ENCODE data around the gene NOX5.

NOX5 gene

GRCh38 chr15:69064649-69065048 lies 50.2 kb downstream of the NOX5 start:
- Histone ChIP-seq H2BK15ac (ENCODE audit: low read depth, poor library complexity, severe bottlenecking) (no peak overlapping the region), H2AFZ (ENCODE audit: low read depth, low read length) (no peak overlapping the region), H3K27me3 (ENCODE audit: control insufficient read depth in 1 of 2, insufficient read depth in 1 of 2, low read length in 2 of 2) (no peaks in the 10 kb centered on the region), H3K14ac (ENCODE audit: low read length in 2 of 2) (no peak overlapping the region), H3K79me1 (replicated peaks; ENCODE audit: low read length, poor library complexity, severe bottlenecking) (no peaks in the 10 kb centered on the region), H2BK5ac (ENCODE audit: low read depth, low read length, poor library complexity, severe bottlenecking) (no peak overlapping the region), H2BK120ac (ENCODE audit: low read depth, low read length) (no peak overlapping the region), H3K9me3 (ENCODE audit: control insufficient read depth, low read length) (peaks cover 4% of the 10 kb centered on the region), H2AK5ac (ENCODE audit: low read length, severe bottlenecking) (no peak overlapping the region), H3K4me3 (ENCODE audit: insufficient read depth in 1 of 2, low read depth in 1 of 2, low read length in 2 of 2) (no peak overlapping the region), H3K4me1 (ENCODE audit: control insufficient read depth, insufficient read depth, low read depth, low read length) (no peaks in the 10 kb centered on the region), H3K4me2 (ENCODE audit: low read length, poor library complexity, severe bottlenecking) (no peak overlapping the region), H4K8ac (ENCODE audit: low read length) (no peak overlapping the region), H3K36me3 (ENCODE audit: control insufficient read depth in 1 of 2, insufficient read depth in 2 of 2, low read depth in 1 of 2, low read length in 2 of 2) (no peaks in the 10 kb centered on the region), H3K23ac (ENCODE audit: low read length in 2 of 2) (no peak overlapping the region), H3K27ac (ENCODE audit: low read length, poor library complexity, severe bottlenecking) (no peak overlapping the region), H3K4ac (ENCODE audit: low read depth in 1 of 2, low read length in 2 of 2) (no peak overlapping the region), H2BK12ac (ENCODE audit: low read length in 2 of 2) (no peak overlapping the region), H4K91ac (ENCODE audit: low read length) (no peak overlapping the region), H3K18ac (ENCODE audit: low read depth in 1 of 2, low read length in 2 of 2) (no peak overlapping the region), H3K9ac (ENCODE audit: low read length) (no peak overlapping the region)
- WGBS, result 66% methylated on average over 3 of the region's 3 CpGs
- no peak for DNase-seq

- H3K4me3 ChIP-seq (ENCODE audit: insufficient read depth in 1 of 2, low read depth in 1 of 2, low read length in 2 of 2), result no peak overlapping the region
- H3K27me3 ChIP-seq (ENCODE audit: control insufficient read depth in 1 of 2, insufficient read depth in 1 of 2, low read length in 2 of 2), result peaks cover 3 to 5% of the 10 kb centered on the region in 2 experiments
- H3K4me1 ChIP-seq (ENCODE audit: control insufficient read depth, insufficient read depth, low read depth, low read length), result no peaks in the 10 kb centered on the region
- no peak overlapping the region for H3K27ac ChIP-seq (ENCODE audit: low read length, poor library complexity, severe bottlenecking)
- no peak overlapping the region for H2BK15ac ChIP-seq (ENCODE audit: low read depth, poor library complexity, severe bottlenecking)
- H2AK5ac ChIP-seq (ENCODE audit: low read length, severe bottlenecking), result no peak overlapping the region
- H3K9ac ChIP-seq (ENCODE audit: low read length), result no peak overlapping the region
- H3K14ac ChIP-seq (ENCODE audit: low read length in 2 of 2), result no peak overlapping the region
- no peak overlapping the region for H4K8ac ChIP-seq (ENCODE audit: low read length)
- DNase-seq, result no peak
- no peak overlapping the region for H3K4me2 ChIP-seq (ENCODE audit: low read length, poor library complexity, severe bottlenecking)
- no peaks in the 10 kb centered on the region for H3K36me3 ChIP-seq (ENCODE audit: control insufficient read depth in 1 of 2, insufficient read depth in 2 of 2, low read depth in 1 of 2, low read length in 2 of 2)
- no peak overlapping the region for H2BK5ac ChIP-seq (ENCODE audit: low read depth, low read length, poor library complexity, severe bottlenecking)
- no peak overlapping the region for H3K18ac ChIP-seq (ENCODE audit: low read depth in 1 of 2, low read length in 2 of 2)
- no peak overlapping the region for H2AFZ ChIP-seq (ENCODE audit: low read depth, low read length)
- WGBS, result 75% methylated on average over 8 of the region's 9 CpGs
- no peak overlapping the region for H3K4ac ChIP-seq (ENCODE audit: low read depth in 1 of 2, low read length in 2 of 2)
- no peaks in the 10 kb centered on the region for H3K79me1 ChIP-seq (replicated peaks; ENCODE audit: low read length, poor library complexity, severe bottlenecking)
- H4K91ac ChIP-seq (ENCODE audit: low read length), result no peak overlapping the region
- no peak overlapping the region for H2BK12ac ChIP-seq (ENCODE audit: low read length in 2 of 2)
- H3K9me3 ChIP-seq (ENCODE audit: control insufficient read depth, low read length), result peaks cover 4% of the 10 kb centered on the region
- H3K23ac ChIP-seq (ENCODE audit: low read length in 2 of 2), result no peak overlapping the region
- H2BK120ac ChIP-seq (ENCODE audit: low read depth, low read length), result no peak overlapping the region
These were observed 51.8 kb downstream of the NOX5 start for GRCh38 chr15:69066007-69066995.

GRCh38 chr15:69067296-69067695 lies 52.8 kb downstream of the NOX5 start:
- no peak overlapping the region for H2BK15ac ChIP-seq (ENCODE audit: low read depth, poor library complexity, severe bottlenecking)
- H2AK5ac ChIP-seq (ENCODE audit: low read length, severe bottlenecking), result no peak overlapping the region
- DNase-seq, result no peak

GRCh38 chr15:69068157-69068556 lies 53.7 kb downstream of the NOX5 start:
- H3K4ac ChIP-seq (ENCODE audit: low read depth in 1 of 2, low read length in 2 of 2), result no peak overlapping the region
- no peak overlapping the region for H3K23ac ChIP-seq (ENCODE audit: low read length in 2 of 2)
- H3K14ac ChIP-seq (ENCODE audit: low read length in 2 of 2), result no peak overlapping the region
- H2BK12ac ChIP-seq (ENCODE audit: low read length in 2 of 2), result no peak overlapping the region
- no peak overlapping the region for H4K8ac ChIP-seq (ENCODE audit: low read length)
- H3K18ac ChIP-seq (ENCODE audit: low read depth in 1 of 2, low read length in 2 of 2), result no peak overlapping the region
- H2AK5ac ChIP-seq (ENCODE audit: low read length, severe bottlenecking), result no peak overlapping the region
- H3K4me1 ChIP-seq (ENCODE audit: control insufficient read depth, insufficient read depth, low read depth, low read length), result no peaks in the 10 kb centered on the region
- H4K91ac ChIP-seq (ENCODE audit: low read length), result no peak overlapping the region
- H2AFZ ChIP-seq (ENCODE audit: low read depth, low read length), result no peak overlapping the region
- no peak overlapping the region for H3K4me2 ChIP-seq (ENCODE audit: low read length, poor library complexity, severe bottlenecking)
- peaks cover 4% of the 10 kb centered on the region for H3K9me3 ChIP-seq (ENCODE audit: control insufficient read depth, low read length)
- no peak overlapping the region for H2BK15ac ChIP-seq (ENCODE audit: low read depth, poor library complexity, severe bottlenecking)
- peaks cover 3 to 9% of the 10 kb centered on the region in 2 experiments for H3K27me3 ChIP-seq (ENCODE audit: control insufficient read depth in 1 of 2, insufficient read depth in 1 of 2, low read length in 2 of 2)
- no peaks in the 10 kb centered on the region for H3K36me3 ChIP-seq (ENCODE audit: control insufficient read depth in 1 of 2, insufficient read depth in 2 of 2, low read depth in 1 of 2, low read length in 2 of 2)
- H2BK5ac ChIP-seq (ENCODE audit: low read depth, low read length, poor library complexity, severe bottlenecking), result no peak overlapping the region
- H3K79me1 ChIP-seq (replicated peaks; ENCODE audit: low read length, poor library complexity, severe bottlenecking), result no peaks in the 10 kb centered on the region
- no peak overlapping the region for H3K4me3 ChIP-seq (ENCODE audit: insufficient read depth in 1 of 2, low read depth in 1 of 2, low read length in 2 of 2)
- no peak overlapping the region for H3K9ac ChIP-seq (ENCODE audit: low read length)
- no peak overlapping the region for H2BK120ac ChIP-seq (ENCODE audit: low read depth, low read length)
- no peak overlapping the region for H3K27ac ChIP-seq (ENCODE audit: low read length, poor library complexity, severe bottlenecking)
- no peak for DNase-seq
- 100% methylated on average over 1 of the region's 3 CpGs for WGBS

More at GRCh38 chr15:69067296-69067695, 52.8 kb downstream of the NOX5 start:
- Histone ChIP-seq H4K8ac (ENCODE audit: low read length) (no peak overlapping the region), H3K23ac (ENCODE audit: low read length in 2 of 2) (no peak overlapping the region), H2BK12ac (ENCODE audit: low read length in 2 of 2) (no peak overlapping the region), H3K9ac (ENCODE audit: low read length) (no peak overlapping the region), H3K36me3 (ENCODE audit: control insufficient read depth in 1 of 2, insufficient read depth in 2 of 2, low read depth in 1 of 2, low read length in 2 of 2) (no peaks in the 10 kb centered on the region), H2AFZ (ENCODE audit: low read depth, low read length) (no peak overlapping the region), H3K18ac (ENCODE audit: low read depth in 1 of 2, low read length in 2 of 2) (no peak overlapping the region), H3K4me3 (ENCODE audit: insufficient read depth in 1 of 2, low read depth in 1 of 2, low read length in 2 of 2) (no peak overlapping the region), H3K4me2 (ENCODE audit: low read length, poor library complexity, severe bottlenecking) (no peak overlapping the region), H3K4me1 (ENCODE audit: control insufficient read depth, insufficient read depth, low read depth, low read length) (no peaks in the 10 kb centered on the region), H3K27me3 (ENCODE audit: control insufficient read depth in 1 of 2, insufficient read depth in 1 of 2, low read length in 2 of 2) (peaks cover 3 to 9% of the 10 kb centered on the region in 2 experiments), H3K4ac (ENCODE audit: low read depth in 1 of 2, low read length in 2 of 2) (no peak overlapping the region), H2BK5ac (ENCODE audit: low read depth, low read length, poor library complexity, severe bottlenecking) (no peak overlapping the region), H4K91ac (ENCODE audit: low read length) (no peak overlapping the region), H3K9me3 (ENCODE audit: control insufficient read depth, low read length) (peaks cover 4% of the 10 kb centered on the region), H2BK120ac (ENCODE audit: low read depth, low read length) (no peak overlapping the region), H3K14ac (ENCODE audit: low read length in 2 of 2) (no peak overlapping the region), H3K27ac (ENCODE audit: low read length, poor library complexity, severe bottlenecking) (no peak overlapping the region), H3K79me1 (replicated peaks; ENCODE audit: low read length, poor library complexity, severe bottlenecking) (no peaks in the 10 kb centered on the region)
- 65% methylated on average over 1 of the region's 1 CpG for WGBS

All from mesenchymal stem cell (in vitro differentiated cells and primary cell).